Colonic mucosa (tissue), 4 donors: ENCODE data around the gene KCNH4. TPM values are rescaled to one million over a fixed set of nuclear protein-coding genes. Genes with fewer than 3 reads are reported as not detected.

Source experiments
- DNase-seq: peaks from one replicate; pipeline ENCODE4 v3.0.0-alpha.2; 2020
- H3K27ac ChIP-seq: fragments of 200-600 bp; one replicate; pipeline ENCODE4 v1.8.0; 2021
- H3K27me3 ChIP-seq: fragments of 200-600 bp; one replicate; pipeline ENCODE4 v1.8.0; 2021
- H3K36me3 ChIP-seq: fragments of 200-600 bp; one replicate; pipeline ENCODE4 v1.8.0; 2021
- H3K4me1 ChIP-seq: fragments of 200-600 bp; one replicate; pipeline ENCODE4 v1.8.0; 2021; ENCODE audit warnings: mild to moderate bottlenecking
- H3K4me3 ChIP-seq: fragments of 200-600 bp; one replicate; pipeline ENCODE4 v1.8.0; 2021
- H3K9ac ChIP-seq, 2 donors: one replicate each; pipeline ENCODE4 v1.7.0; 2013; ENCODE audit warnings: control low read depth in 2 of 2, low read depth in 2 of 2, low read length in 2 of 2
- H3K9me3 ChIP-seq: fragments of 200-600 bp; one replicate; pipeline ENCODE4 v1.8.0; 2021
- intact Hi-C: fragments of 100-400 bp; cut with DNase I; formaldehyde crosslinking; loops from one replicate; pipeline ENCODE4 v1.14.1; 2022
- total RNA-seq, 2 donors: library from RNA; stranded (reverse); fragmentation: NEBNext Ultra II Directional in 1 of 2; extraction: Animal tissue kit (Norgen Biotek cat#: 25700) in 1 of 2; gene quantifications; one replicate each; pipeline ENCODE4 v1.2.1, GENCODE V29; 2021
- TF ChIP-seq, protein P1 (sequence below): fragments of 200-600 bp; IDR thresholded peaks from one replicate; pipeline ENCODE4 v1.8.0; 2022; ENCODE audit warnings: antibody characterized with exemption, mild to moderate bottlenecking
- donor health status: healthy.
- donor health status: DM: no; HTN: no; CAD: no.
- donor health status: DM: no; HTN: no; CAD: no.

The KCNH4 gene
- total RNA-seq, 2 donors from 2014 or later: 0.07 TPM; not detected in 1

DNA sequence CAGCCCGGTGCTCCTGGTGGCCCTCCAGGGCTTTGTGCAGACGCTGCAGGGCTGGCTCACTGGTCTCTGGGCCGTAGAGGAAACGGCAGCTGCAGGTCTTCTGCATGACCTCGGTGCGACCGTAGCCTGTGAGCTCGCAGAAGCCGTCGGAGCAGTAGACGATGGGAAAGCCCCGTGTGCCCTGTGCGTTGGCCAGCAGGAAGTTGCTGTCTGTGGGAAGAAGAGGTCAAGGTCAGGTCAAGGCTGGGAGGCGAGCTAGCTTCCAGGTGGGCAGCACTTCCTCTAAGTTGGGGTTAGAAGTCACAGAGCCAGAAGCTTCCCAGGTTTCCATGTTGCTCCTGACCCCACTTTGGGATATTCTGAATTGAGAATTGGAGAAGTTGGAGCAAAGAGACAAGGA, 2.1 kb downstream of the KCNH4 start:
- Histone ChIP-seq H3K9me3 (no peaks in the 10 kb centered on the region), H3K36me3 (no peaks in the 10 kb centered on the region), H3K9ac (no peak overlapping the region), H3K27me3 (peaks cover 16% of the 10 kb centered on the region), H3K27ac (no peak overlapping the region), H3K4me3 (no peak overlapping the region), H3K4me1 (peaks cover 17% of the 10 kb centered on the region)
- DNase-seq: no peak
- TF ChIP-seq, protein P1, sequence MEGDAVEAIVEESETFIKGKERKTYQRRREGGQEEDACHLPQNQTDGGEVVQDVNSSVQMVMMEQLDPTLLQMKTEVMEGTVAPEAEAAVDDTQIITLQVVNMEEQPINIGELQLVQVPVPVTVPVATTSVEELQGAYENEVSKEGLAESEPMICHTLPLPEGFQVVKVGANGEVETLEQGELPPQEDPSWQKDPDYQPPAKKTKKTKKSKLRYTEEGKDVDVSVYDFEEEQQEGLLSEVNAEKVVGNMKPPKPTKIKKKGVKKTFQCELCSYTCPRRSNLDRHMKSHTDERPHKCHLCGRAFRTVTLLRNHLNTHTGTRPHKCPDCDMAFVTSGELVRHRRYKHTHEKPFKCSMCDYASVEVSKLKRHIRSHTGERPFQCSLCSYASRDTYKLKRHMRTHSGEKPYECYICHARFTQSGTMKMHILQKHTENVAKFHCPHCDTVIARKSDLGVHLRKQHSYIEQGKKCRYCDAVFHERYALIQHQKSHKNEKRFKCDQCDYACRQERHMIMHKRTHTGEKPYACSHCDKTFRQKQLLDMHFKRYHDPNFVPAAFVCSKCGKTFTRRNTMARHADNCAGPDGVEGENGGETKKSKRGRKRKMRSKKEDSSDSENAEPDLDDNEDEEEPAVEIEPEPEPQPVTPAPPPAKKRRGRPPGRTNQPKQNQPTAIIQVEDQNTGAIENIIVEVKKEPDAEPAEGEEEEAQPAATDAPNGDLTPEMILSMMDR: no peak
- intact Hi-C loops: no loop called here

DNA sequence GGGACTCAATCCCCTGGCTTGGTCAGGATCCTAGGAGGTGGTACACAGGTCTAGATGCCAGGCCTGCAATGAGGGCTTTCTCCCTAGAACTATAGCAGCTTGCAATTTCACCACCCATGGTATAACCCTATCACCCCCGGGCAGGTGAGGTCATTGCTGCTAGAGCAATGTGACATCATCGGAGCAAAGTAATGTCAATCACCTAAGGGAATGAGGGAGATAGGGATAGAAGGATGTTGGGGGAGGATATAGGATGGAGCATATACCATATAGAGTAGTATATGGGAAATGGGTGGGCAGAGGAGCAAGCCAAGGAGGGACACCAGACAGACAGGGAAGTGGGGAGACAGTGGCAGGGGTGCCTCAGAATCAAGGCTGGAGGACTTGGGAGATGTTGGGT, 3.3 kb downstream of the KCNH4 start:
- no peaks in the 10 kb centered on the region for H3K9me3 ChIP-seq
- TF ChIP-seq, protein P1: no peak
- intact Hi-C loops: no loop called here
- H3K27ac ChIP-seq: no peak overlapping the region
- no peaks in the 10 kb centered on the region for H3K36me3 ChIP-seq
- peaks cover 12% of the 10 kb centered on the region for H3K4me1 ChIP-seq
- H3K27me3 ChIP-seq: peaks cover 16% of the 10 kb centered on the region
- DNase-seq: no peak
- H3K4me3 ChIP-seq: no peak overlapping the region
- no peak overlapping the region for H3K9ac ChIP-seq

DNA sequence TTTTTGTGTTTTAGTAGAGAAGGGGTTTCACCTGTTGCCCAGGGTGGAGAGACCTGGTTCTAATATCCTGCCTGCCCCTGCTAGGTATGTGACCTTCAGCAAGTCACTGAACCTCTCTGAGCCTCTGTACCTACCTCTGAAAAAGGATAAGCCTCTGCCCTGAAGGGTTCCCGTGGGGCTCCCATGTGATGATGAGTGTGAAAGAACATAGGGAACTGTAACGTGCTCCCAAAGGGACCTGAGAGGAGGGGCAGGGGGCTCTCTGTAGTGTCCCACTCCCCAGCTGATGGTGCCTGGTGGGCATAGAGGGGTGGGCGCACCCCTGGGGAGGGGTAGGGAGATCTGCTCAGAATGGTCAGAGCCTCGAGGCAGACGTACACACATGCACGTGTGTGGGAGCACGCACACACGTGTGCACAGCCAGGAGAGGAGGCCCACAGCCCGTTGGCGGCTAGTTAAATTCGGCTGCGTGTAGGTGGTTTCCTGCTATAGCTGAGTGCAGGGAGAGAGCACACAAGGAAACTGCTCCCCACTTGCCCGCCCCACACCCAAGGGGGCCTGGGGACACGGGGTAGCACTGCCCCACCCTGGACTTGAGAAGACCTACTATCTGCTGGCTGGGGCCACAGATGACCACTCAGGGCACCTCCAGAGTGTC, 6.7 kb downstream of the KCNH4 start:
- no peak overlapping the region for H3K9ac ChIP-seq
- TF ChIP-seq, protein P1: no peak
- no peaks in the 10 kb centered on the region for H3K4me1 ChIP-seq
- no peaks in the 10 kb centered on the region for H3K36me3 ChIP-seq
- intact Hi-C loops: no loop called here
- DNase-seq: no peak
- no peaks in the 10 kb centered on the region for H3K27me3 ChIP-seq
- no peaks in the 10 kb centered on the region for H3K9me3 ChIP-seq
- no peak overlapping the region for H3K4me3 ChIP-seq
- no peak overlapping the region for H3K27ac ChIP-seq

DNA sequence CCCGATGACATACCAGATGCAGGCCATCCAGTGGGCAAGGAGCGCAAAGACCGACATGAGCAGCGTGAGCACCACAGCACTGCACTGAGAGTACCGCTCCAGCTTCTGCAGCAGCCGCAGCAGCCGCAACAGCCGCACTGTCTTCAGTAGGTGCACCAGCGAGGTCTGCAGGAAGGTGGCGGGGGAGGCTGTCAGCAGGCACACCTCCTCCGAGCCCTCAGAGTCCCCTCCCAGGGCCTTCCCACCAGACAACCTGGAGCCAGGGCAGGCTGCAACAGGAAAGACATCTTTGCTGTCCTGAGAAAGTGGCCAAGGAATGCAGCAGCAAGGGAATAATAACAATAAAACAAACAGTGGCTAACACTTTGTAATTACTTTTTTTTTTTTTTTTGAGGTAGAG, 9.1 kb downstream of the KCNH4 start:
- Histone ChIP-seq H3K4me3 (no peak overlapping the region), H3K27me3 (no peaks in the 10 kb centered on the region), H3K36me3 (no peaks in the 10 kb centered on the region), H3K27ac (no peak overlapping the region), H3K4me1 (no peaks in the 10 kb centered on the region), H3K9ac (no peak overlapping the region), H3K9me3 (no peaks in the 10 kb centered on the region)
- TF ChIP-seq, protein P1: no peak
- intact Hi-C loops: no loop called here
- no peak for DNase-seq

DNA sequence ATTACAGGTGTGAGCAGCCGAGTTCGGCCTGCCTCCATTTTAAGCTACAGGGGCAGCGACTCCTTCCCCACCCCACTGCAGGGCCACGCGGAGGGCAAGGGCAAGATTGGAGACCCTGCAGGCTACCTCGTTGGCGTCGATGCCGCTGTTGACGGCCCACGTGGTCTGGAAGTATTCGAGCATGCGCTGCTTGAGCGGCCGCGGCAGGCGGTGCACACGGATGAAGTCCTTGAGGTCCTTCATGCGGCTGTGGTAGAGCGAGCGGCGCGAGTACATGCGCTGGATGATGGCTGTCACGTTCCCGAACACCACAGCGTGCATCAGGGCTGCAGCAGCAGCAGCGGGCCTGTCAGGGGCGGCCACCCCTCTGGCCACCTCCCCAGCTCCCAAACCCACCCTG, 11.6 kb downstream of the KCNH4 start:
- H3K27ac ChIP-seq: no peak overlapping the region
- intact Hi-C loops: no loop called here
- no peak overlapping the region for H3K9ac ChIP-seq
- H3K9me3 ChIP-seq: no peaks in the 10 kb centered on the region
- H3K36me3 ChIP-seq: no peaks in the 10 kb centered on the region
- DNase-seq: no peak
- H3K27me3 ChIP-seq: no peaks in the 10 kb centered on the region
- TF ChIP-seq, protein P1: no peak
- H3K4me1 ChIP-seq: no peaks in the 10 kb centered on the region
- no peak overlapping the region for H3K4me3 ChIP-seq
